Neural cell (in vitro differentiated cells): Measurements from ENCODE around the gene MYCT1. TPM values are rescaled to one million over a fixed set of nuclear protein-coding genes. Genes with fewer than 3 reads are reported as not detected.

Experiments
- H2AFZ ChIP-seq: fragments of 200-600, 300-800 bp; sonication (generic), shearing (Covaris generic); 2 replicates; pipeline ENCODE4 v1.6.0; 2014; ENCODE audit warnings: low read depth, mild to moderate bottlenecking, antibody characterized with exemption, low read length, moderate library complexity
- H3F3A ChIP-seq: fragments of 200-600 bp; shearing (Covaris generic); 2 replicates; pipeline ENCODE4 v1.6.1; 2016; ENCODE audit warnings: mild to moderate bottlenecking, moderate library complexity, mixed read lengths, antibody characterized with exemption, low read length; ENCODE audit not compliant: insufficient read depth, poor library complexity, severe bottlenecking
- H3K27ac ChIP-seq: fragments of 200-600, 300-800 bp; sonication (generic), shearing (Covaris generic); 2 replicates; pipeline ENCODE4 v1.5.1; 2014; ENCODE audit warnings: mild to moderate bottlenecking, low read length, moderate library complexity
- H3K27me3 ChIP-seq: fragments of 300-800, 200-600 bp; sonication (generic), shearing (Covaris generic); 2 replicates; pipeline ENCODE4 v1.6.0; 2014; ENCODE audit warnings: mild to moderate bottlenecking, low read depth, low read length, moderate library complexity; ENCODE audit not compliant: insufficient read depth
- H3K36me3 ChIP-seq: fragments of 300-800, 200-600 bp; sonication (generic), shearing (Covaris generic); 2 replicates; pipeline ENCODE4 v1.5.1; 2014; ENCODE audit warnings: mild to moderate bottlenecking, antibody characterized with exemption, low read length, moderate library complexity; ENCODE audit not compliant: insufficient read depth
- H3K4me2 ChIP-seq: fragments of 300-800, 200-600 bp; sonication (generic), shearing (Covaris generic); 2 replicates; pipeline ENCODE4 v1.6.0; 2014; ENCODE audit warnings: mild to moderate bottlenecking, low read length
- H3K4me3 ChIP-seq: fragments of 300-800, 200-600 bp; sonication (generic), shearing (Covaris generic); 2 replicates; pipeline ENCODE4 v1.5.1; 2014; ENCODE audit warnings: mild to moderate bottlenecking, low read length, moderate library complexity
- H3K79me2 ChIP-seq: fragments of 200-600 bp; shearing (Covaris generic); replicated peaks from 2 replicates; pipeline ENCODE4 v1.6.0; 2014; ENCODE audit warnings: mild to moderate bottlenecking, low read length, moderate library complexity; ENCODE audit not compliant: insufficient read depth
- H3K9ac ChIP-seq: fragments of 300-800, 200-600 bp; sonication (generic), shearing (Covaris generic); 2 replicates; pipeline ENCODE4 v1.6.1; 2016; ENCODE audit warnings: mild to moderate bottlenecking, low read length, mixed read lengths
- H3K9me2 ChIP-seq: fragments of 200-600 bp; shearing (Covaris generic); 2 replicates; pipeline ENCODE4 v1.6.1; 2016; ENCODE audit warnings: mild to moderate bottlenecking, low read length, mixed read lengths; ENCODE audit not compliant: insufficient read depth
- H3K9me3 ChIP-seq: fragments of 200-600, 300-800 bp; sonication (generic), shearing (Covaris generic); 2 replicates; pipeline ENCODE4 v1.6.1; 2016; ENCODE audit warnings: mild to moderate bottlenecking, mixed run types, low read length, moderate library complexity, mixed read lengths
- H4K20me1 ChIP-seq: fragments of 200-600 bp; shearing (Covaris generic); 2 replicates; pipeline ENCODE4 v1.6.1; 2016; ENCODE audit warnings: mild to moderate bottlenecking, mixed run types; ENCODE audit not compliant: insufficient read depth
- EP300 ChIP-seq: fragments of 450-650 bp; conservative IDR thresholded peaks from 2 replicates; pipeline ENCODE4 v1.6.1; 2014; ENCODE audit warnings: antibody characterized with exemption, mild to moderate bottlenecking, moderate library complexity; ENCODE audit not compliant: poor library complexity, severe bottlenecking
- EZH2 ChIP-seq: fragments of 200-600, 300-800 bp; shearing (Covaris generic), sonication (generic); IDR thresholded peaks from 2 replicates; pipeline ENCODE4 v1.6.1; 2014; ENCODE audit warnings: antibody characterized with exemption, low read length, borderline replicate concordance, mild to moderate bottlenecking; ENCODE audit not compliant: insufficient read depth, poor library complexity, severe bottlenecking
- MXI1 ChIP-seq: fragments of 450-650 bp; conservative IDR thresholded peaks from 2 replicates; pipeline ENCODE4 v1.6.1; 2014; ENCODE audit warnings: antibody characterized with exemption, mild to moderate bottlenecking; ENCODE audit not compliant: poor library complexity, severe bottlenecking
- POLR2AphosphoS5 ChIP-seq: IDR thresholded peaks from 2 replicates; pipeline ENCODE4 v1.6.1; 2012
- RAD21 ChIP-seq: fragments of 450-650 bp; conservative IDR thresholded peaks from 2 replicates; pipeline ENCODE4 v1.6.1; 2014; ENCODE audit warnings: antibody characterized with exemption, mild to moderate bottlenecking, moderate library complexity
- SMC3 ChIP-seq: fragments of 450-650 bp; conservative IDR thresholded peaks from 2 replicates; pipeline ENCODE4 v1.6.1; 2014; ENCODE audit warnings: antibody characterized with exemption, mild to moderate bottlenecking, moderate library complexity; ENCODE audit not compliant: poor library complexity
- TAF1 ChIP-seq: IDR thresholded peaks from 2 replicates; pipeline ENCODE4 v1.6.1; 2012; ENCODE audit warnings: low read depth
- polyA plus RNA-seq: library from polyadenylated mRNA; depleted of rRNA; stranded (reverse); fragments of >200 nt; gene quantifications from 2 replicates; pipeline ENCODE4 v1.2.3, GENCODE V29; 2014
- TF ChIP-seq, protein P1 (sequence below): fragments of 450-650 bp; IDR thresholded peaks from 2 replicates; pipeline ENCODE4 v1.5.1; 2014; ENCODE audit warnings: antibody characterized with exemption, mild to moderate bottlenecking, moderate library complexity; ENCODE audit not compliant: poor library complexity, severe bottlenecking
- TF ChIP-seq, protein P2 (sequence below): IDR thresholded peaks from 2 replicates; pipeline ENCODE4 v1.6.1; 2012; ENCODE audit warnings: borderline replicate concordance

MYCT1 gene
- polyA plus RNA-seq, 1 donor from 2014 or later = not detected

DNA sequence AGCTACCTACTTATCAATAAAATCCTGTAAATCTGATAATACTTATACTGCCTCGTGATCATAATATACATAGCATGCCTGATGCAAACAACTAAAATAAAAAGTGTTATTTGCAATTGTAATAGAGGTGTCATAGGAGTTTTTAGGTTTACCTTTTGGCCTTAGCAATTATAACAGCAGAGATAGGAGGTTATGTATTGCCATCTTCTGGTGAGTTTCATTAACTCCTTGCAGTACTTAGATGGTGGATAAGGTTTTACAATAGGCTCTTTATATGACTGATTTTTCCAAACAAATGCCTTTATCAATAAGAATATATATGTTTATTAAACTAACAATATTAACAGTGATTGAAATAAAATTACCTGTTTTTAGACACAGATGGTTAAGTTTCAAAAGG lies 27.8 kb upstream of the MYCT1 start:
- Histone ChIP-seq H3K9me2 (no peaks in the 10 kb centered on the region), H3K9ac (no peak overlapping the region), H4K20me1 (no peaks in the 10 kb centered on the region), H2AFZ (no peak overlapping the region), H3K4me3 (no peak overlapping the region), H3K27me3 (no peaks in the 10 kb centered on the region), H3K27ac (no peak overlapping the region), H3K4me2 (no peak overlapping the region), H3K36me3 (no peaks in the 10 kb centered on the region), H3K9me3 (no peaks in the 10 kb centered on the region), H3K79me2 (no peaks in the 10 kb centered on the region), H3F3A (no peaks in the 10 kb centered on the region)
- TF ChIP-seq, protein P1, sequence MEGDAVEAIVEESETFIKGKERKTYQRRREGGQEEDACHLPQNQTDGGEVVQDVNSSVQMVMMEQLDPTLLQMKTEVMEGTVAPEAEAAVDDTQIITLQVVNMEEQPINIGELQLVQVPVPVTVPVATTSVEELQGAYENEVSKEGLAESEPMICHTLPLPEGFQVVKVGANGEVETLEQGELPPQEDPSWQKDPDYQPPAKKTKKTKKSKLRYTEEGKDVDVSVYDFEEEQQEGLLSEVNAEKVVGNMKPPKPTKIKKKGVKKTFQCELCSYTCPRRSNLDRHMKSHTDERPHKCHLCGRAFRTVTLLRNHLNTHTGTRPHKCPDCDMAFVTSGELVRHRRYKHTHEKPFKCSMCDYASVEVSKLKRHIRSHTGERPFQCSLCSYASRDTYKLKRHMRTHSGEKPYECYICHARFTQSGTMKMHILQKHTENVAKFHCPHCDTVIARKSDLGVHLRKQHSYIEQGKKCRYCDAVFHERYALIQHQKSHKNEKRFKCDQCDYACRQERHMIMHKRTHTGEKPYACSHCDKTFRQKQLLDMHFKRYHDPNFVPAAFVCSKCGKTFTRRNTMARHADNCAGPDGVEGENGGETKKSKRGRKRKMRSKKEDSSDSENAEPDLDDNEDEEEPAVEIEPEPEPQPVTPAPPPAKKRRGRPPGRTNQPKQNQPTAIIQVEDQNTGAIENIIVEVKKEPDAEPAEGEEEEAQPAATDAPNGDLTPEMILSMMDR = peak; percentile 69
- TF ChIP-seq POLR2AphosphoS5 = no peak
- peak; percentile 70 for TF ChIP-seq SMC3
- peak; percentile 78 for TF ChIP-seq RAD21

DNA sequence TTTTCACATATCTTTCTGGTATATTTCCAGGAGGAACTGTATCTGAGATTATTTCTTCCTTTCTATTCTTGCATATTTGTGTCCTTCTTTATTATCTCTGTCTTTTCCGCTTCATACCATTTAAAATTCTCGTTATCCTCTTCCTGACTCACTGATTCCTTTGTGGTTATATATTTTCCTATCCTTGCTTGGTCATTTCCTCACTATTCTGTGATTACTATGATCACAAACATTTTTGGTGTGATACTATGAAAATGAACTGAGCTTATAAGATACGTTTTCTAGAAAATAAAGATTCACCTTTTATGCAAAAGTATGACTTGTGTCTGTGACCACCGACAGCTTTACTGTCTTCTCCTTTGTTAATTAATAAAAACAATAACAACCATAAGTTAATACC lies 26.5 kb upstream of the MYCT1 start:
- Histone ChIP-seq H3K36me3 (no peaks in the 10 kb centered on the region), H3K27me3 (no peaks in the 10 kb centered on the region), H3K9ac (no peak overlapping the region), H3K79me2 (no peaks in the 10 kb centered on the region), H4K20me1 (no peaks in the 10 kb centered on the region), H3K9me3 (no peaks in the 10 kb centered on the region), H3K4me3 (no peak overlapping the region), H3K9me2 (no peaks in the 10 kb centered on the region), H2AFZ (no peak overlapping the region), H3F3A (no peaks in the 10 kb centered on the region), H3K27ac (no peak overlapping the region), H3K4me2 (no peak overlapping the region)
- TF ChIP-seq EZH2 = no peak

DNA sequence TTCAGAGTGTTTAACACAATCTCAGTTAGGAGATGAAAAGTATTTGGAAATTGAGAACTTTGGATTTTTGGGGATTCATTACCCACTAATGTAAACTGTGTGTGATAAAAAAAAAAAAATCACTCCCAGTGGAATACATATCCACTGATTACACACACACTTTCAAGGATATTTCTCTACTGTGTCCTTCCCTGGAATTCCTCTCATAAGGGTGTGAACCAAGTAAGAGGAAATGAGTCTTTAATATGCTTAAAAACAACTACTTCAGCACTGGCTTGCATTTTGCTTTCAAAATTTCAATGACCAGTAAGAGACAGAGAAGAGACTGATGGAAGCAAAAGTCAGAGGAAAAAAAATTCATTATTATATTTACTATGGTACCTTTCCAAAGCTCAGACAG lies 24.5 kb upstream of the MYCT1 start:
- Histone ChIP-seq H3K36me3 (no peaks in the 10 kb centered on the region), H2AFZ (no peak overlapping the region), H3K27me3 (no peaks in the 10 kb centered on the region), H3K4me2 (no peak overlapping the region), H3K9me3 (no peaks in the 10 kb centered on the region), H3K9ac (no peak overlapping the region), H3K27ac (no peak overlapping the region), H3K4me3 (no peak overlapping the region), H3F3A (no peaks in the 10 kb centered on the region), H3K79me2 (no peaks in the 10 kb centered on the region), H4K20me1 (no peaks in the 10 kb centered on the region), H3K9me2 (no peaks in the 10 kb centered on the region)
- TF ChIP-seq TAF1 (no peak), SMC3 (no peak), RAD21 (no peak), EP300 (no peak), MXI1 (no peak), POLR2AphosphoS5 (no peak), EZH2 (no peak)
- TF ChIP-seq, protein P2, sequence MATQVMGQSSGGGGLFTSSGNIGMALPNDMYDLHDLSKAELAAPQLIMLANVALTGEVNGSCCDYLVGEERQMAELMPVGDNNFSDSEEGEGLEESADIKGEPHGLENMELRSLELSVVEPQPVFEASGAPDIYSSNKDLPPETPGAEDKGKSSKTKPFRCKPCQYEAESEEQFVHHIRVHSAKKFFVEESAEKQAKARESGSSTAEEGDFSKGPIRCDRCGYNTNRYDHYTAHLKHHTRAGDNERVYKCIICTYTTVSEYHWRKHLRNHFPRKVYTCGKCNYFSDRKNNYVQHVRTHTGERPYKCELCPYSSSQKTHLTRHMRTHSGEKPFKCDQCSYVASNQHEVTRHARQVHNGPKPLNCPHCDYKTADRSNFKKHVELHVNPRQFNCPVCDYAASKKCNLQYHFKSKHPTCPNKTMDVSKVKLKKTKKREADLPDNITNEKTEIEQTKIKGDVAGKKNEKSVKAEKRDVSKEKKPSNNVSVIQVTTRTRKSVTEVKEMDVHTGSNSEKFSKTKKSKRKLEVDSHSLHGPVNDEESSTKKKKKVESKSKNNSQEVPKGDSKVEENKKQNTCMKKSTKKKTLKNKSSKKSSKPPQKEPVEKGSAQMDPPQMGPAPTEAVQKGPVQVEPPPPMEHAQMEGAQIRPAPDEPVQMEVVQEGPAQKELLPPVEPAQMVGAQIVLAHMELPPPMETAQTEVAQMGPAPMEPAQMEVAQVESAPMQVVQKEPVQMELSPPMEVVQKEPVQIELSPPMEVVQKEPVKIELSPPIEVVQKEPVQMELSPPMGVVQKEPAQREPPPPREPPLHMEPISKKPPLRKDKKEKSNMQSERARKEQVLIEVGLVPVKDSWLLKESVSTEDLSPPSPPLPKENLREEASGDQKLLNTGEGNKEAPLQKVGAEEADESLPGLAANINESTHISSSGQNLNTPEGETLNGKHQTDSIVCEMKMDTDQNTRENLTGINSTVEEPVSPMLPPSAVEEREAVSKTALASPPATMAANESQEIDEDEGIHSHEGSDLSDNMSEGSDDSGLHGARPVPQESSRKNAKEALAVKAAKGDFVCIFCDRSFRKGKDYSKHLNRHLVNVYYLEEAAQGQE = no peak
- TF ChIP-seq, protein P1 = no peak
